Stimulated activated CD8-positive, alpha-beta memory T cell treated with anti-CD3 and anti-CD28 coated beads, Interleukin-7, amount 100 ng/mL, for 24 hours (primary cell): ENCODE results near the gene CLSTN2.
"Not testable (repeated sequence)": the region's sequence is repeated elsewhere in the genome, so short reads cannot be mapped to it uniquely, and the experiment has no call there.

Experiments used
- DNase-seq: peaks from one replicate; pipeline ENCODE4 v3.0.0-alpha.2; 2020; ENCODE audit warnings: low read depth

Gene CLSTN2

DNA sequence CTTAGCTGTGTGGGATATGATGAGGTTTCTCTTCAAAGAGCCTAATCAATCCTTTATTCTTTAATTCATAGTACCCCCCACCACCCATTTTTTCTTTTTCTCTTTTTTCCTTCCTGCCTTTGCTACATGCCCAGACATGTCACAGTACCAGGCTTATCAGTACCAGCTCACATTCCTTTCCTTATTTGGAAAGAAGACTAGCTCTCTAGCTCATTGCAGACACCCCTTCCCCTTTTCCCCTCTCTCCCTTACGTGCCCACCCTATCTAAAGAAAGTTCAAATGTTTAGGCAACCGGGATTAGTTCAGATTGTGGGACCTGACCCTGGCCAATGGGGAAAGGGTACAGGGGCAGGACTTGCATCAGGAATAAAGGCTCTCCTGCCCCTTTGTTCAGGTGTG is 488.6 kb downstream of the CLSTN2 start:
- DNase-seq, result not testable (repeated sequence)

DNA sequence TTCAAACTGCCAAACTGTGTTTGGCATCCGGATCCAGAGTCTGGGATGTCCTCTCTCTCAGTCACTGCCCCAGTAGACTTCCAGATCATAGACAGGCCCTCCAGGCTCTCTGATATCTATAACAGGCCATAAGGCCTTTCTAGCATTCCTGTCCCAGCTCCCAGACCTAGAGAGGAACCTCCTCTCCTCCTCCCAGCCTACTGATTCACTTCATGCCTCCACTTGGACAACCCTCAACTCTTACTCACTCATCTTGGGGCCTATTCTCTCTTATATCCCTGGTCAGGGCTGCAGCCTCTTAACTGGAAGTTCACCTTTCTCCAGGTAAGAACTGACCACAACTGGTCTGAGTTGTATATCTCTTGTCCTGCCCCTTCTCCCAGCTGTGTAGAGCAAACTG is 489.2 kb downstream of the CLSTN2 start:
- no peak for DNase-seq

DNA sequence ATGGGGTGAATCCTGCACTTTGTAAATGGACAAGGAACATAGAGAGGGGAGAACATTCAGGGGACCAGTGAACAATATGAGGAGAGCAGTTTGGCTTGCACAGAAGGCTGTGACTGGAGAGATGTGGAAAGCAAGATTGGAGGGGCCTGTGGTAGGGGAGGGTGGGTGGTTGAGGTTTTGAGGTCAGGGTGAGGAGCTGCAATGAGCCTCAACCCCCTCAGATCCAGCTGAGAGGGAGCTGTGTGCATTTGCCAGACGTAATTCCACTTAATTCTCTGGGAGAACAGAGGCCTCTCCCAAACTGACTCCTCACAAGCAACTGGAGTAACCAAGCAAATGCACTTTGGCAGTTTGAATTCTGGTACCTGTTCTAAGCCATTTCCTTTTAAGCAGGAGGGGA is 489.7 kb downstream of the CLSTN2 start:
- DNase-seq, result no peak

DNA sequence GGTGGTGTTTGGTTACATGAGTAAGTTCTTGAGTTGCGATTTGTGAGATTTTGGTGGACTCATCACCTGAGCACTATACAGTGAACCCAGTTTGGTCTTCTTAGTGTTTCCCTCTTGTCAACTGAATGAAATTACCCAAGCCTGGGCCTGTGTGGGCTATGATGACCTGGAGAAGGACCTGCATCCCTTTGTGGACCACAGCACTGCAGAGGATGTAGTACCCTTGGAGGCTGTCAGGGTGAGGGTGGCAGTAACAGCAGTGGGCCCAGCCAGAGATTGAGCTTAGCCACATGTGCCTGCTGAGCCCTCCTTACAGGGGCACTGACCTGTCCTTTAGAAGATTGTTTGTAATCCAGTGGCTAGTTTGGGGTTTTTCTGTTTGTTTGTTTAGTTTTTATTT is 492.8 kb downstream of the CLSTN2 start:
- DNase-seq, result no peak

DNA sequence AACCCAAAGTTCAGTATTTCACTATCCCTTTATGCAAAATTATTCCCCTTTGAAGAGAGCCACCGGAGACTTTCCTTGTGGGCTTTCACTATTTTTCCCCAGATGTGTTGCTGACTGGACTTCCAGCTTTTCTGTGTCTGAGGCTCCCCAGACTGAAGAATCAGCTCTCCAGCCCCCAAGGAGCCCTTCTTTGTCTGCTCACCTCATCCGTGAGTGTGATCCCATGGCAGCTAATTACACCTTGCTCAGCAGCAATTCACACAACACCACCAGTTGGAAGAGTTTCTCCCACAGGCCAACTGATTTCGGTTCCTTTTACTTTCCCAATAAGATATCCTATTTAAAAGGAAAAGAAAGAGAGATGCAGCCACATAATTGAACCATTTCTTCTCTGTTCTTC is 493.4 kb downstream of the CLSTN2 start:
- no peak for DNase-seq

DNA sequence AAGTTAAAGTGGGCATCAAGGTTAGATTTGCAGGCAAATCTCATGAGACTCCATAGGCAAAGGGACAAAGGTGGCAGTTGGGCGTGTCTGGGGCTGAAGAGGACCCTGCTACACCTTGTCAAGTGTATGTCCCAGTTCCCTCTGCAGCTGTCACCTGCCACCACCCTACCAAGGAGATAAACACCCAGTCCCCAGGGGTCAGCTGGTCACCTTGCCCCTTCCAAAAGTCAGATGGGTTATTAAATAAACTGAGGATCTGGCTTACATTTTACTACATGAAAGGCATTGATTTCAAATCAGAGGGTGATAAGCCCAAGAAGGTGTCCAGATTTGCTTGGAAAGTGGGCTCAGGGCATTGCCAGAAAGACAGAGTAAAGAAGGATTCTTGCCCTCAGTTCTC is 494.8 kb downstream of the CLSTN2 start:
- DNase-seq, result no peak

DNA sequence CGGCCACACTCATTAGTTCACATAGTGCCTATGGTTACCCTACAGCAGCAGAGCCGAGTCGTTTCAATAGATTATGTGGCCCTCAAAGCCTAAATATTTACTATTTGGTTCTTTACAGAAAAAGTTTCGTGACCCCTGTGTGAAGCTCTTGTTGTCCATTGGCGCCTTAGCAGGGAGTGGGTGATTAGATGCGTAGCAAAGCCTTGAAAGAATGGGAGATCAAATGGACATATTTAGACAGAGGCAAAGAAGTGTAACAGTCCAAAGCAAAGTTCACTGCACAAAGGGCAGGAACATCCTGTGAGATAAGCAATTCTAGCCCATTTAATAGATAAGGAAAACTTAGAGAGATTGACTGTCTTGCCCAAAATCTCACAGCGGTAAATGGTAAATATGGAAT is 495.5 kb downstream of the CLSTN2 start:
- DNase-seq, result no peak

DNA sequence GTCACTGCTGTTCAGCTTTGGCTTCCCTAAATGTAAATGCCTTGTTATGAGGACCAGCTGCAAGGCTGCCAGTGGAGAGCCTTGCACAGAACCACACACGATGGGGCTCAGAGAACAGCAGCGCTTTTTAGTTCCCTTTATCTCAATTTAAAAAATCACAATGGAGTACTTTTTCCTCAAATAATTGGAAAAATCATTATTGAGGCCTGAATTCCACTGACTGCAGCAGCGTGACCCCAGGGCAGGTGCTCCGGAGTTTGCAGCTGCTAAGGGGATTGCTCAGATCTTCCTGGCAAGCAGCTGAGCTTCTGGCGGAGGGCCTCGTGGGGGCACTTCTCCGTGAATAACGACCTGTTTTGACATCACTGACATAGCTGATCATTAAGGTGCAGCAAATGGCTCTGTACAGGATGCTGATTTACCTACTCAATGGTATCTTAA is 497.3 kb downstream of the CLSTN2 start:
- no peak for DNase-seq

DNA sequence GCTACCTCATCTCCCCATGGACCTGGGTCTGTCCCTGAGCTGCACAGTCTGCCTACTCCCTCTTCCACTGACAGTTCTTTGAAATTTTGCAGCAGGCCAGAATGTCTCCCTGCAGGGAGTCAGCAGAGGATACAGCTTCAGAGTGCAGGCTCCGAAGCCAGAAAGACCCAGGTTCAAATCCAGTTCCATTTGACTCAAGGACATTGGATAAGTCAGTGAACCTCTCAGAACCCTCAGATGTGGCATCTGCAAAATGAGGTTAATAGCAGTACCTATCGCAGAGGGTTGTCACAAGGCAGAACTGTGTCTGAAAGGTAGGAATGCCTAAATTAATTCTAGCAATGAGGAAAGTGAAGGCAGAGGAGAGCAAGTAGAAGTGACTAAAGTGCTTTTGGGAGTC is 498.4 kb downstream of the CLSTN2 start:
- DNase-seq, result no peak

DNA sequence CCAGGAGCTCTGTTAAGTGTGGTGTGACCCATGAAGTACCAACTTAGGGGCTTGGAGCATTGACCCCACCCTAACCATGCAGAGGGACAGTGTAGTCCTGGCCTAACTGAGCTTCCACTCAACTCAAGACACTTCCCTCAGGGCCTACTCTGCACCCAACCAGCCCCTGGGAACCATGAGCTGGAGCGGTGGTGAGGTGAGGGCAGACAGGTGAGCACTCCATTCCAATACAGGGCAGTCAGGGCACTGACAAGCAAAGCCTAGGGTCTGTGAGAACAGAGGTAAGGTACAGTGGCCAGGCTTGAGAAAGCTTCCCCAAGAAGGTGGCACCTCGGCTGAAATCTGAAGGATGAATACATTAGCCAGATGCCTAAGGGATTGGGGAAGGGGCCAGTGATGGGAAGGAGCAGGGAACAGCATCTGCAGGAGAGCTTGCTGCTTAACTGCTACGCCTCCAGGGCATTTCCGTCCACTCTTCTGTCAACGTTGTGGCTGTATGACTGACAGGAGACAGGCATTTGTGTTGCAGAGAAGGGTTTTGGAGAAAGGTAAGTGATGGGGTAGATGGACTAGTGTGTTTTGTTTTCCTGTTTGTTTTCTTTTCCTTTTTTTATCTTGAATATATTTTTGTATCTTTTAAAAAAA is 499.4 kb downstream of the CLSTN2 start:
- DNase-seq, result no peak

DNA sequence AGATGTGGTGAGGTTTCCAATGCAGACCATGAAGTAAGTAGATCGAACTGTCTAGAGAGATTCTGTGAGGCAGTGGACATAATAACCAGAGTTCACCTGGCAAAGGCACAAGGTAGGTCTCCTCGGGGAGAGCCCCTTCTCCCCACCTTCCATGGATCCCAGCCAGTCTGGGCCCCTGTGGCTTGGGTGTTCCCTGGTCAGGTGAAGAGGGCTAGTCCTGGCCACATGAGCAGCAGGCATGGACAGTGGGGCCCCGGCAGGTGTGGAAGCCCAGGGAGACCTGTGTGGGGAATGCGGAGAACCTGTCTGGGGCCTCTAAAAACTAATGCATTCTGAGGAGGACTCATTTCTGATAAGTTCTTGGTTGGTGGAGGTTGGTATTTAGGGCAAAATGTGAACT is 501.4 kb downstream of the CLSTN2 start:
- DNase-seq, result no peak

DNA sequence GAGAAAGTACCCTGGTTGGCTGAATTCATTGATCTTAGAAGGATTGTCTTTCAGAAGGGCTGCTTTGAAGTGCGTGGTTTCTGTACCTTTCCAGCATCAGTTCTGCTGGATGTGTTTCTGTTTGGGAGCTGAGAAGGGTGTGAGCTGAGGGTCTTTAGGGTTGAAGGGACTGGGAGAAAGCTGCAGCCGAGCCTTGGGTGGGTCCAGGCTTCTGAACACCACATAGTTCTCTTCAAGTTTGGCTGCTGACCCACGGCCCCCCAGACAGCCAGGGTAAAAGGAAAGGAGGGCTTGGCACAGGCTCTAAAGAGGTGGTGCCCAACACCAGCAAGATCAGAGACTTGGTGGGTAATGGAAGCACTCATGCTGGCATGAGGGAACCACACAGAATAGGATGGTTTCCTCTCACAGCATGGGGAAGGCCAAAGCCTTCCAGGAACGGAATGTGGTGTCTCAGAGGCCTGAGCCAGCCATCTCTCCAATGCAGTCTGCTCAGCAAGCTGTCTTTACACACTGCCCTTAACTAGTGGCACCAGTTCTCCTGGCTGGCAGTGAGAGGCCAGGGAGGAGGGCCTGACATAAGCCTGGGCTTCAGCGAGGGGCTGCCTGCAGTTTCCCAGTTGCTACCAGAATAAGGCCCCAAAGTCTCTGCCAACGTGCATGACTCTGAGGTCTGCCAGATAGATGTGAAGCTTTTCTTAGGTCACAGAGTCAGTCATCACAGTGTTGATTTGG is 503.9 kb downstream of the CLSTN2 start:
- DNase-seq, result no peak

DNA sequence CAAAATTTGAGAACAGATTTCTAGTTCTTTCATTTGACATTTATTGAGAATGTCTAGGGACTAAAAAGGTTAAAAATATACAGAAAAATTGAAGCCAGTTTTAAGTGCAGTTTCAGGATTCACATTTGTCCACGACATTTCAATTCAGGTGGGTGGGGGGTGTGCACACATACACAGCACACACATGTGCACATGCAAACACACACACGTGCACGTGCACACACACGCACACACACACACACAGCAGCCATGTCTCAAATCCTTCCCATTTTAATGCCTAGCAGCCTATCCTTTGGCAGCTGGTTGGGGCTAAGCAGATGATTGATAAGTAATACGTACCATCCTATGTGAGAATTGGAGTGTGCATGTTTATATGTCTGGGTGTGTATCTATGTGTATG is 504.5 kb downstream of the CLSTN2 start:
- DNase-seq, result no peak

DNA sequence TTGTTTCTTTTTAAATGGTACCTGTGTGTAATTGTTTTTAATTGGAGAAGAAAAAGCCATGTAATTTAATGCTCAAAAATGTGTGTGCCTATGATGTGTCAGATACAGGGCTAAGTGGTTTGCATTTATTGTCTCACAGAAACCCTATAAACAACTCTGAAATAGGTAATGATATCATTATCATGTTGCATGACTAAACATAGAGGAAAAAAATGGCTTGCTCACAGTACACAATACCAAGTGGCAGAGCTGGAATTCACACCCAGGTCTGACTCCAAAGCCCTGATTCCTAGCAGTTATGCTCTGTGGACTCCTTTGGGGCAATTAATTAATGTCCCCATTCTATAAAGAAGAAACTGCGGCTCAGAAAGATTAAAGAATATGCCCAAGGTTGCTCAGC is 505.5 kb downstream of the CLSTN2 start:
- no peak for DNase-seq

DNA sequence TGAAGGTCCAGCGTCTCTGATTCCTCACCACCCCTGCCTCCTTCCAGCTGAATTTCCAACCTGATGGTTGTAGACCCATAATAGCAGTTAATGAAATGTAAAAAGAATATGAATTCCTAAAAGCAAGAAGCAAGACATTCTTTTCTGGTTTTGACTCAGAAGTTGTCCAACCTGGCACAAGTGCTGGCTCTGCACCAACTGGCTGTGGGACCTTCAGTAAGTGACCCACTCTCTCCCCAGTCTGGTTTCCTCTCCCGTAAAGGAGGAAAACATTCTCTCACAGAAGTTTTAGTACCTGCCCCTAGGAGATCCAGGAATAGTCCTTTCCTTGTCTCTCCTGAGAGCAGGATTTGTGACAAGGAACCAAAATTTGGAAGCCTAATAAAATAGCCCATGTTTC is 506.0 kb downstream of the CLSTN2 start:
- DNase-seq, result no peak

DNA sequence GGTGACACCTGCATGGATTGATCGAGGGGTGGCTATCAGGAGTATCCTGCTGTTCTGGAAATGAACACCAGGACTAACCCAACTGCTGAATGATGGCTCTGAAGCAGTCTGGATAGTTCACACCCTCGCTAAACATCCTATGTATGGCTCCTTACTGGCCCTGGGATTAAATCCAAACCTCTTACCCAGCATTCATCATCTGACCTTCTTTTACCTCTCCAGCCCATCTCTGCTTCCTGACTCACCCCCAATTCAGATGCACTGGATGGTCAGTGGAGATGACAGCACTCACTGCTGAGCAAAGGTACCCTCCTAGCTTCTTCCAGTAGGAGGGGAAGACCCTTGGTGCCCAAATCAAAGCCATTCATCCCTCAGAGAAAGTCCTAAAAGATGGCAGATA is 507.6 kb downstream of the CLSTN2 start:
- no peak for DNase-seq

DNA sequence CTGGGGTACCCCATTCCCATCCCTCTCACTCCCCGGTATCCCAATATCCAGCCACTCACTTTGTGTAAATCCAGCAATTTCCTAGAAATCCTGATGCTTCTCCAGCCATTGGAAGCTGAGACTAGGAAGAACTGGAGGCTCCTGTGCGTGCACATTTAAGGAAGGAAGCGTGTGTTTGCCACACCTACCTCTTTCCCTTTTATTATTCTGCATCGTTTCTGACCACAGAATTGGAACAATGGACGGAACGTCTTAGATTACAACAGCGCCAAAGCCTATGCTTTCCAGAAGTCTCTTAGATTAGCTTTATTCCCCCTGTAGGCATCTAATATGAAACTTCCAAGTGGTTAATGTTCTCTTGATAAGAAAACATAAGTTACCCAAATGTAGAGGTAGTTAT is 508.1 kb downstream of the CLSTN2 start:
- no peak for DNase-seq

DNA sequence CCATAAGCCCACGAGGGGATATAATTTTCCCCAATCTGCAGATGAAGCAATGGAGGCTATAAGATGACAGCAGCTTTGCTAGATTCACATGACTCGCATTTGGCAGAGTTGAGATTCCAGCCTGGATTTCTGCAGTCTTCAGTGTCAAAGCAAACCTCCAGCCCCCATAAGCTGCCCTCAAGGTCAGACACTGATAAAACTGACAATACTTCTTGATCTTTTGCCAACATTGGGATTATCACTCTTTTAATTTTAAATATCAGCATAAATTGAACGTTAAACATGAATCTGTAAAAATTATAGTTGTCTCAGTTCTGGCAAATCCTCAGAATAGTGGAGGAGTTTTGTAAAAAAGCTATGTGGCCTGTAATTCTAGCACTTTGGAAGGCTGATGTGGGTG is 508.8 kb downstream of the CLSTN2 start:
- DNase-seq, result no peak

DNA sequence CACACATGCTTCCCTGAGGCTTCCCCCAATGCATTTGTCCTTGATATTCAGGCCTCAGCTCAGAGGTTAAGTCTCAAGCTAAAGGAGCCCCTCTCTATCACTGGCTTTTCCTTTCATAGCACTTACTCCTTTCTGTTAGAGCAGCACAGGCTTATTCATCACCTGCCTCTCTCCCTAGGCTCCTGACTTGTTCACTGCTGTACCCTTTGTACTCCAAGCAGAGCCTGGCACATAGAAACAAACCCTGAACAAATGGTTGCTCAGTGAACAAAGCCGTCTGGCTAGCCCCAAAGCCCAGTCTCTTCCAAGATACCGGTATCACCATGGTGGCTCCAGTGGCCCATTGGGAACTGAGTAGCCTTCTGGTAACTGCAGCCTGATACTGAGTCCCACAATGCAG is 511.7 kb downstream of the CLSTN2 start:
- no peak for DNase-seq

DNA sequence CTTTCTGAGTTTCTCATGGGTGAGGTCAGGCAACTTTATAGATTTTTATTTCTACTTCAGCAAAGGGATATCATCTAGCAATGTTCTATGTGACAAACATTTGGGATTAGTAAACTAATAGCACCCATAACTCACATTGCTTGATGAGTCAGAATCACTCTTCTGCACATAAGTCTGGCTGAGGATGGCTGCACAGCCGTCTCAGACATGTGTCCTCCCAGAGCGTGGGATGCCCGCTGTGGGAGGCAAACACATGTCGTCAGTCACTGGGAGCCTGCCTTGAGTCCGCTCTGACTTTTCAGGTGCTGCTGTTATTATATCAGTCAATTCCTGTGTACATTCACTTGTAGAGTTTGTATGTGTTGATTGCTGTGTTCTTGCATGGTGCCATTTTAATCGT is 512.2 kb downstream of the CLSTN2 start:
- DNase-seq, result no peak

DNA sequence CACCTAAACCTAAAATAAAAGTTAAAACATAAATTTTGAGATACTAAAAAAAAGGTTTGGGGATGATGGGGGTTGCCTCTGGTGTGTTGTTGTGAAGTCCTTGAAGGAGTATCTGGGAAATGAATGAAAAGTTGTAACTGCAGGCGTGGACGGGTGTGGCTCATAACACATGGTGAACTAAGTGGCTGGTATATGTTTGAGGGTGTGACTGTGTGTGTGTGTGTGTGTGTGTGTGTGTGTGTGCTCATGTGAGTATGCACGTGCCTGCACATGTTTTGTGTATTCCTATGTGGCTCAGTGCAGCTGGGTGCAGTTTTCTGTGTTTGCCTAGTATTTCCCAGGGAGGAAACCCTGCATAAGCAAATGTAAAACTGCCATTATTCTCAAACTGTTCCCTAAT is 513.0 kb downstream of the CLSTN2 start:
- DNase-seq, result no peak

DNA sequence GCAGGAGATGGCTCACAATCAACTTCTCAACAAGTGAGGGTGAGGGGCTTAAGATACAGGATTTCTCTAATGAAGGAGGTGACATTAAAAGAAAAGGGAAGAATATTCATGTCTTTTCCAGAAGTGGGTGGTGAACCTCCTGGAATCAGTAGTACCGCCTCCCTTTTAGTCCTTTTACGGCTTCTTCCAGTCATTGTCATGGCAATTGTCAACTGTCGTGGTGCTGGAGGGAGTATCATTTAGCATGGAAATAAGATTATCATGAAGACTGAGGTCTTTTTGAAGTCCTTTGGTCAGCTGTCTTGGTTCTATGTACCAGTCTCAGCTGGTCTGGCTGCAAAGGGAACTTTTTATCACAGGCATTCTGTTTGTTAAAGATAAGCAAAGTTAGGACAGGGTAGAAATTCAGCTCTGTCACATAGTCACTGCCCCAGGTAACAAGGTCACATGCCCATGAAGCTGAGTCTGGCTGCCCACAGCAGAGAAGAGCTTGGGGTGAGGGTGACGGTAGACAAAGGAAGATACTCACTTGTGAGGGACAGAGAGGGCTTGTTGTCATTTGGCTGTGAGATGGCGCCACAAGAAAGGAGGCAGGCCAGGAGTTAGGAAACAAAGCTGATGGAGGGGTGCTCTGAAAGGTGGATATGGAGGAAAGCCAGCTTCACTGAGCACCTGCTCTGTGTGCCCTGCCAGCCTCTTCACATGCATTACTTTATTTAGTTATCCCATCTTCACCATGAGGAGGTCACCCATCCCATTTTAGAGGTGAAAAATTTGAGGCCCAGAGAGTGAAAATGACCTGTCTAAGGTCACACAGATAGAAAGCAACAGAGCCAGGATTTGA is 514.6 kb downstream of the CLSTN2 start:
- no peak for DNase-seq

DNA sequence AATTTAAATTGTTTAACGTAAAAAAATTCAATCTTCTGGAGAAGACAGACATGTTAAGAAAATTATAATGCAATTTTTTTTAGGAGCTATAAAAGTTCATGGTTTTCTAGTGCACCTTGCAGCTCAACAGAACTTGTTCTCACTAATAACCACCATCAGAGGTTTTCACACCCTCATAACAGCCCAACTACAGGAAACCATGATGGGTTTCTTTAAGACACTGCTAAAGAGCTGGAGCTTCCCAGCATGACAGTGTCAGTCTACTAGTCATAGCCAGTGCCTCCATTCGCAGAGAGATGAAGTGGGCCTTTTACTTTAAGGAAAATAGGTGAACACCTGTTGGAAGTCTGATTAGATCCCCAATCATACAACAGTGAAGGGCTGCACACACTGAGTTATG is 518.8 kb downstream of the CLSTN2 start:
- DNase-seq, result no peak
